ENCODE data around the gene TOM1L2.
"Not testable (repeated sequence)": the region's sequence is repeated elsewhere in the genome, so short reads cannot be mapped to it uniquely, and the experiment has no call there.

TOM1L2 gene

DNA sequence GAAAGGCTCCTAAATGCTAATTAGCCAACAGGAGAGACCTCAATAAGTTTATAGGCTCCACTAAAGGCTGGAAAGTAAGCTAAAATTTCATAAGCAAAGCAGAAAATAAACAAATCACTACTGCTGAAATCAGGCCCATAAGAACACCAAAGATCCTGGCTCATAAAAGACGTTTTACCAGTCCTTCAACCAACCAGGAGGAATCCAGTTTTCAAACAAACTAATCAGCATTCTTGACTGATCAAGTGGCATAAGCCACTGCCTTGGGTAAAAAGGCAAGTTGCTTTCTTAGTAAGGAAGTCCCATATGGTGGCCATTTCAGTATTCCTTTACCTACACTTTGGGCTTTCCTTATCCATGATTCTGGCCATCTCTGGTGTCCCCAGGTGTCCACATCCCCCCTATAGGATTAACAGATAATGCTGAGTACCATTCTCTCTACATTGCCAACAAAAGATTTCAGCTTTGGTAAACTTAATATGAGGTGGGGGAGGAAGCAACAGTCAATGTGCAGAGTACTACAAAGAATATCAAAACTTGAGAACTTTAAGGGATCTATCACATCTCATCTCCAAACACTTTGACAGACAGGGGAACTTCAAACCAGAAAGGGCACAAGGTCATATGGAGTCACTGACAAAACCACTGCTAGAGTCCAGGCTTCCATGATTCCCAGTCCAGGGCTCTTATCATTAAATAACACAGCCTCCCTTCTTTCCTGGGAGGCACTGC is 1.3 kb downstream of the TOM1L2 start:
- no peak for DNase-seq (ENCODE audit: low read depth)

DNA sequence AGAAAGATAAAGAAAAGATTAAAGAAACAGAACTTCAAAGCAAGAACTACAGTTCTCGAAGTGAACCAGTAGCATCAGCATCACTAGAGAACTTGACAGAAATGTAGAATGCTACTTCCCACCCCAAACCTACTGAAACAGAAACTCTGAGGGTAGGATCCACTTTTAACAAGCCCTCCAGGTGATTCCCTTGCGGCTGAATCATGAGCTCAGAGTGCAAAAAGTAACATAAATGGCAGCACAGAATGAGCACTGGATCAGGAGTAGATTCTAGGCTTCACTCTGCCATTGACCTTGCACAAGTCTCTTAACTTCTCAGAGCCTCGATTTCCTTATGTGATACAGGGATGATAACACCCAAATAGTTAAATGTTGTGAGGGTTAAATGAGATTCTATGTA is 5.8 kb downstream of the TOM1L2 start:
- DNase-seq (ENCODE audit: low read depth): no peak

DNA sequence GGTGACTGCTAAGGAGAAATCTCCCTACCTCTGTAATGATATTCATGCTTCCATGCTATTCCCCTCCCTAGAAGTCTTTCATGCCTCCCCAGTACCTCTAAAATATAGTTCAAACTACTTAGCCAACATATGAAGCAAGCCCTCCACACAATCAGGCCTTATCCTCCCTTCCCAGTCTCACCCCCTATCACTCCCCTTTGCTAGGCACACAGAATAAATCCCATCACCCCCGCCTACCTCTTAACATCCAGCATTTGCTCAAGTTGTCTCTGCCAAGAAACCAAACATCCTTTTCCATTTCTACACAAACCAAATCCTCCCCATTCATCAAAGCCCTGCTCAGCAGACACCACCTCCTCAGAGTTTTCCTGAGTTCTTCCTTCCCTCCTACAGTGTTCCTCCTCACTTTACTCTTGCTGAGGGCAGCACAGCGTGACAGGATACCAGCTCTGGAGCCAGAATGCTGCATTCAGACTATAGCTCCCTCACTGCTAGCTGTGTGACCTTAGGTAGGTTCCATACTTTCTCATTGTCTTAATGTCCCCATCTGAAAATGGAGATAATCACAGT is 7.0 kb downstream of the TOM1L2 start:
- DNase-seq (ENCODE audit: low read depth): no peak

DNA sequence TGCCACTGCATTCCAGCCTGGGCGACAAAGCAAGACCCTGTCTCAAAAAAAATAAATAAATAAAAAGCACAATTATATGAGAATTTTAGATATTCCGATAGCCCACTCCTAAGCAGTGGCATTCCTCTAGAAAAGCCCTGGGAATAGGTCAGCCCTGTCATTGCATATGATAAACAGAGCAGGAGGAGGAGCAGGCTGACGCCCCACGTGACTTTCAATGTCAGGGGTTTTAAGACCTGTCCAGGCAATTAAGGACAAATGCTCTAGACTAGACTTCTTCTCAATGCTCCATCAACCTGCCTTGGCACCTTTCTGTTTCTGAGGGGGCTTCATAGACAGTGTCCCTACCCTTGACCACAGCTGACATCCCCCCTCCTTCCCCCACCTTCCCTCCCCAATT is 7.5 kb downstream of the TOM1L2 start:
- no peak for DNase-seq (ENCODE audit: low read depth)

DNA sequence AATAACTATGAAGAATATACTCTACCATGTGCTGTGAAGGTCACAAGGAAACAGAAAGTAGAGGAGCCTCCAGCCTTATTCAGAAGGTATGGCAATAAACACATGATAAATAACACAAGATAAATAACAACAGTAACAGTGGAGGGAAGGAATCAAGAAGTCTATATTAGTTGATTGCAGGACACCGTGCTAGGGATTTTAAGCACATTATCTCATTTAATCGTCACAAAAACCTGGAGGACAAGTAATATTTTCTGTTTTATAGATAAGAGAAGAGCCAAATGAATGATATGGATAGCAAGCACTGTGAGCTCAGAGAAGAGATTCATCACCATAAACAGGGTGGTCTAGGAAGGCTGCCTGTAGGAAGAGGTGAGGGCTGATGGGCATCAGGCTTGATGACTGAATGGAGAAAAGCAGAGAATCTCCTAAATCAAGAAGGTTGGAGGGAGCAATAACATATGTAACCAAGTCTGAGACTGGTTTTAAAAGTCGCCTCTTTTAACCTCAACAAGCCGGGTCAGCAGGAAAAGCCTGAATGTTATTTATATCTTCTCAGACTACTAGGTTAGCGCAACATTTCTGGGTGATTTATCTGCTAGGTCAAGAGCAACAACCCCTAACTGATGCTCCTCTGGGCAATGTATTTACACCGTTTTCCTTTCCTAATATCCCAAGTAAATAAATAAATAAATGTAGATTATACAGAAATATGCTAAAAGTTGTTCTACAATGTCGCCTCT is 8.3 kb downstream of the TOM1L2 start:
- no peak for DNase-seq (ENCODE audit: low read depth)

DNA sequence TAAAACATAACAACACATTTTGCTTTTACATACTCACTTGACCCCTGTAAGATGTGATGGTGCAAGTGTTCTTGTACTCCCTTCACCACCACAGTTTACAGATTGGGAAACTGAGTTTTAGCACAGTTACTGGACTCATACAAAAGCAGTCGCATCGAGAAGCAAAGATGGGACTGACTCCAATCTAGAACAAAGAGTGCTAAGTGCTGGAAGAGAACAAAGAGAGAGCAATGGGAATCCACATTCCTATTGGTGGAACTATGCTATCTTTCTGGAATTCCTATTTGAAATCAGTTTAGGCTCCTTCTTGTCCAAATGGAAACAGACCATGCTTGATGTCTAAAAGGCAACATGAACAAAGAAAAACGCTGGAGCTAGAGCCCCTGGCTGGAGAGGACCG is 9.1 kb downstream of the TOM1L2 start:
- no peak for DNase-seq (ENCODE audit: low read depth)

DNA sequence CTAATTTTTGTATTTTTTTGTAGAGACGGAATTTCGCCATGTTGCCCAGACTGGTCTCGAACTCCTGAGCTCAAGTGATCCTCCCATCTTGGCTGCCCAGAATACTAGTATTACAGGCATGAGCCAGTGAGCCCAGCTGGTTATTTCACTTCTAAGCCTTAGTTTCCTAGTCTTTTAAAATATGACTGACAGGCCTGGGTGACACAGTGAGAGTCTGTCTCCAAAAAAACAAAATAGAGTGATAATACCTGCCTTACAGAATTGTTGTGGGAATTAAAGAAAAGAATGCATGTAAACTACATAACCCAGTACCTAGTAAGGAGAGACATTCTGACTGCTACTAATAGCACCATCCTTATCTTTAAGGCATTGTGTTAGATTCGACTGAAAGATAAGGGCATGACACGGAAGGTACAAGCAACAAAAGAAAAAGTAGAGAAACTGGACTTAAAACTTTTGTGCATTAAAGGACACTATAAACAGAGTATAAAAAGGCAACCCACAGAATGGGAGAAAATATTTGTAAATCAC is 11.6 kb downstream of the TOM1L2 start:
- DNase-seq (ENCODE audit: low read depth): no peak

DNA sequence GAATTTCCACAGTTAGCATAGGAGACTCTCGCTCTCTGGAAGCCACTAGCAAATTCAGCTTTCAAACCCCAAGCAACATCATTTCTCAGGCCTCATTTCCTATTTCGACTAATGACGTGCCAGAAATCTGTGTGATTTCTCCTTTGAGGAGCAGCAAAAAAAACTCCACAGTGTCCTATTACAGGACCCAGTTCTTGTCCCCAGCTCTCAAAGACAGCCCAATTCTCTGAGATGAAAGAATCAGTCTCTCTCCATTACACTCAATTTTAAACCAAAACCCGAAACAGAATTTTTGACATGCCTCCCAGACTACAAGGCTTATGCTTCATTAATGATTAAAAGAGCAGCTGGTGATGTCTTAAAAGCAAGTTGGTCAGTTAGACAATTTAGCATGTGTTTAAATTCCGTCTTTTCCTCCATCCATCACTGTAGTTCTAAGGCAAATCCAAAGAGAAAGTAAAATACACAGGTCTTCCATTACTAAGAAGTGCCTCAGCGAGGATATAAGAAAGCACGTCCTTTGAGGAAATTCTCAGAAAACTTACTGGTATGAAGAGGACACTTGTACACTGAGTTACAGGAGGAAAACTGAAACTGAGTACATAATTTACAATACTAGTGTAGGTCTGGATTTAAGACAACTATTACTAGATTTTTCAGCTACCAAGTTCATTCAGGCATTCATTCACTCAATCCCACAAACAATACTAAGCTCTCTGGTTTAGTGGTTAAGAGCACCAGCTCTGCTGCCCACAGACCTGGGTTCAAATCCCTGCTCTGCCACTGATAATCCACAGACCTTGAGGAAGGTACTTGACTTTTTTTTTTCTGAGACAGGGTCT is 12.5 kb downstream of the TOM1L2 start:
- no peak for DNase-seq (ENCODE audit: low read depth)

DNA sequence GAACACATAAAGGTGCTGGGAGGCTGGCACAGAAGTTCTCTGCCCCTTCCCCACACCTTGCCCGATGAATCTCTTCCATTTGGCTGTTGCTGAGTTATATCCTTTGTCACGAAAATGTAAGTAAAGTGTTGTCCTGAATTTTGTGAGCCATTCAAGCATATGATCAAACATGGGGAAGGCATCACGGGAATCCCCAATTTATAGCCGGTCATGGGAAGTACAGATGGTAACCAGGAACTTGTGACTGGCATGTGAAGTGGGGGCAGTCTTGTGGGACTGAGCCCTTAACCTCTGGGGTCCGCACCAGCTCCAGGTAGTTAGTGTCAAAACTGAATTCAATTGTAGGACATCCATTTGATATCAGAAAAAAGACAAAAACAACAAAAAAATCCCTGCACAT is 13.2 kb downstream of the TOM1L2 start:
- no peak for DNase-seq (ENCODE audit: low read depth)

DNA sequence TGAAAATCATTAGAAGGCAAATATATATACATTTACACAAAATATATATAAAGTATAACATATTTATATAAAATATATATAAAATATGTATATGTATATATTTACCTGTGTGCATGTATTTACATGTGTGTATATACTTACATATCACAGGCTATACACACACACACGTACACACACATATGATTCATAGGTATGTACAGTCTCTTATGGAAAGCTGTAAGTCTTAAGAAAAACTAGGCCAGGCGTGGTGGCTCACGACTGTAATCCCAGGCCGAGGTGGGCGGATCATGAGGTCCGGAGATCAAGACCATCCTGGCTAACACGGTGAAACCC is 14.7 kb downstream of the TOM1L2 start:
- DNase-seq (ENCODE audit: low read depth): no peak

DNA sequence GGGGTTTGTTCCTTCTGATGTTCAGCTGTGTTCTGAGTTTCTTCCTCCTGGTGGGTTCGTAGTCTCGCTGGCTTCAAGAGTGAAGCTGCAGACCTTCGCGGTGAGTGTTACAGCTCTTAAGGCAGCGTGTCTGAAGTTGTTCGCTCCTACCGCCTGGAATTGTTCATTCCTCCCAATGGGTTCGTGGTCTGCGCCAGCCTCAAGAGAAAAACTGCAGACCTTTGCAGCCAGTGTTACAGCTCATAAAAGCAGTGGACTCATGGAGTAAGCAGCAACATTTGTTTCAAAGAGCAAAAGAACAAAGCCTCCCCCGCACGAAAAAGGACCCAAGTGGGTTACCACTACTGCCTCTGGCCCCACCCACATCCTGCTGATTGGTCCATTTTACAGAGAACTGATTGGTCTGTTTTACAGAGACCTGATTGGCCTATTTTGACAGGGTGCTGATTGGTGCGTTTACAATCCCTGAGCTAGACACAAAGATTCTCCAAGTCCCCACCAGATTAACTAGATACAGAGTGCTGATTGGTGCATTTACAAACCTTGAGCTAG is 16.3 kb downstream of the TOM1L2 start:
- not testable (repeated sequence) for DNase-seq (ENCODE audit: low read depth)

DNA sequence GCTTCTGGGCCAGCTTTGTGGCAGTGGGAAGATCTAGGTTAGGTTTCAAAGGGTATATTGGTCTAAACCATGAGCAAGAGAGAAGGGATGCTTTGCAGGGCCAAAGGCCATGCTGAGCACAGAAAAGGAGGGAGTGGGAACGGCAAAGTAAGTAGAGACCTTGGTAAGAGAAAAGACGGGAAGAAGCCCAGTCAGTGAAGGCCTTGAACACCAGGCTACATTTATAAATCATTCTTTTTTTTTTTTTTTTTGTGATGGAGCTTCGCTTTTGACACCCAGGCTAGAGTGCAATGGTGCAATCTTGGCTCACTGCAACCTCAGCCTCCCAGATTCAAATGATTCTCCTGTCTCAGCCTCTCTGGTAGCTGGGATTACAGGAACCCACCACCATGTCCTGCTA is 18.1 kb downstream of the TOM1L2 start:
- DNase-seq (ENCODE audit: low read depth): no peak

DNA sequence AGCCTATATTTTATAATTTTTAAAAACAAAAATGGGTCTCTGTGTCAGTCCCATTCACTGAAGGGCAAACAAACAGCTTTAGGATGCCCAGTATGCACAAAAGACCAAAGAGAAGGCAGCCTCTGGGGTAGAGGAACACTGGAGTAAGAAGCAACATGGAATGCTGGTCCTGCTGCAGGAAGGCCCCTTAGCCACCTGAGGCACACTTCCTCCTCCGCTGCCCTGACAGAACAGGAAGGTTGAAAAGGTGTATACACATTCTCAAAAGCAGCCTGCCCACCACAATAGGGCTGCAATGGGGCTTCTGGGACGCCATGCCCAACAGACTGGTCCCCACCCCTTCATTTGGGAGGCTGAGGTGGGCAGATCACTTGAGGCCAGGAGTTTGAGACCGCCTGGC is 19.5 kb downstream of the TOM1L2 start:
- no peak for DNase-seq (ENCODE audit: low read depth)

DNA sequence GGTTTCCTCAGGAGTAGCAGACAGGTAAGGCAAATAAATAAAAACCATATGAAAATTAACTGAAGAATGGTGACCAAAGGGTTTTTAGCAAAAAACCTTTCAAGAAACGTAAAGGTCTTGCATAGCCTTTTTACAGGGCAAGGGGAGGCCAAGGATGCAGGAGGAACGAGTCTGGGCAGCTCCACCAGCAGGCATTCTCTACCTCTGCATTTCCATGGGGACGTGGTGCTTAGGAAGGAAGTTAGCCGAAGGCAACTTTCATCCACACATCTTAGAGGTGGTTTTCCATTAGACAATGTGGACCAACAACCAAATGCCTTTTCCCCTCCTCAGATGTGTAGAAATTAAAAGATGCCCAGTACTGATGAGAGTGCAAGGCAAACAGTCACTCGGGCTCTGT is 20.7 kb downstream of the TOM1L2 start:
- no peak for DNase-seq (ENCODE audit: low read depth)

DNA sequence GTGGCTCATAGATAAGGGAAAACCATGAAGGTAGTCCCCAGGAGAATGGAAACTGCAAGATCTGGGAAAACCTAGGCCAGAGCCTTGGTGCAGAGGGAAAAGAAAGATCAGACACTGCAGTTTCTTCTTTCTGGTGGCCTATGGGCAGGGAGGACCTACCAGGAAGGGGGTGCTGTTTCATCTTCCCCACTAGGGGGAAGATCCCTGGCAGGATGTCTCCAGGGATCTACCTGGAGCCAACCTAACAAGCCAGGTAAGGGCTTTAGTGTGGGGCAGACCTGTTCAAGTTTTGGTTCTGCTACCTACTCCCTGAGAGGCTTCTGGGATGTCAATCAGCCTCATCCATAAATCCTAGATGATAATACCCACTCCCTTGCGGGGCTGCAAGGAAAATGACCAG is 21.4 kb downstream of the TOM1L2 start:
- DNase-seq (ENCODE audit: low read depth): no peak

DNA sequence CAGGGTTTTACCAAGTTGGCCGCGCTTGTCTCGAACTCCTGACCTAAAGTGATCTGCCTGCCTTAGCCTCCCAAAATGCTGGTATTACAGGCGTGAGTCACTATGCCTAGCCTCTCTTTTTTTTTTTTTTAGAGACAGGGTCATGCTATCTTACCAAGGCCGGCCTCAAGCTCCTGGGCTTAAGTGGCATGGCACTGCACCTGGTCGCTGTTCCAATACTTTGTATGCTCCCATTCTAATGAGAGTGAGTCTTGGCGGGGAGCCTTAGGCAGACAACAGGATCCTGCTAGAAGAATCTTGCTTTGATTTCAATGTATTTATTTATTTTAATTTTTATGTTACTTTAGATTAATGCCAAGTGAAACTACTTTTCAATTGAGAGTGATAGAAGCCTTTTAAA is 21.9 kb downstream of the TOM1L2 start:
- no peak for DNase-seq (ENCODE audit: low read depth)

DNA sequence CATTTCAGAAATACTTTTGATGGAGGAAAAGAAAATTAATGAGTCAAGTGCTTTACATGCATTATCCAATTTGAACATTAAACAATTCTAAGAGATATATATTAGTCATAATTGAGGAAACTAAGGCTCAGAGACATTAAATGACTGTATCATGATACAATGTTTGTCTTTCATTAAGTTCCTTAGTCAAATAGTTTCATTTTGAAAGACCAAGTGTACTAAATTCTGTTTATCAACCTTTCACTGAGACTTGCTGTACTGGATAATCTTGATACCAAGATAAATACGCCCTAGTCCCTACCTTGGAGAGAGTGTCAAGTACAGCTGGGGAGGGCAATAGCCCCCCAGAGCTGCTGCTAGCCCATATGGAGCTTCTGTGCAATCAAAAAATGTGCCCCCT is 24.2 kb downstream of the TOM1L2 start:
- DNase-seq (ENCODE audit: low read depth): no peak

DNA sequence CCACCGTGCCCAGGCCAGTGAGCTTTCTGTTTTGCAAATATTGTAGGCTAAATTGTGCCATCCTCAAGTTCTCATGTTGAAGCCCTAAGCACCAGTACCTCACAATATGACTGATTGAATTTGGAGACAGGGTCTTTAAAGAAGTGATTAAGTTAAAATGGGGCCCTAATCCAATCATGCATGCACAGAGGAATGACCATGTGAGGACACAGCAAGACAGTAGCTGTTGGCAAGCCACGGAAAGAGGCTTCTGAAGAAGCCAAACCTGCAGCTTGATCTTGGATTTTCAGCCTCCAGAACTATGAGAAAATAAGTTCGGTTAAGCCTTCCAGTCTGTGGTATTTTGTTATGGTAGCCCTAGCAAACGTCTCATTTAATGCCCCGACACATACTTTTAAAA is 24.9 kb downstream of the TOM1L2 start:
- DNase-seq (ENCODE audit: low read depth): no peak

DNA sequence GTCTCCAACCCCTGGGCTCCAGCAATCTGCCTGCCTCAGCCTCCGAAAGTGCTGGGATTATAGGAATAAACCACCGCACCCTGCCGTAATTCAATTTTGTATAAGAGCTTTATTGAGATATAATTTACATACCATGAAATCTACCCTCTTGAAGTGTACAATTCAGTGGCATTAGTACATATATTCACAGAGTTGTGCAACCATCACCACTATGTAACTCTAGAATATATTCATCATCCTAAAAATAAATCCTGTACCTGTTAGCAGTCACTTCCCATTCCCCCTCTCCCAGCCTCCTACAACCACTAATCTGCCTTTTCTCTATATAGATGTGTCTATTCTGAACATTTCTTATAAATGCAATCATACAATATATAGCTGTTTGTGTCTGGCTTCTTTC is 26.1 kb downstream of the TOM1L2 start:
- DNase-seq (ENCODE audit: low read depth): no peak

DNA sequence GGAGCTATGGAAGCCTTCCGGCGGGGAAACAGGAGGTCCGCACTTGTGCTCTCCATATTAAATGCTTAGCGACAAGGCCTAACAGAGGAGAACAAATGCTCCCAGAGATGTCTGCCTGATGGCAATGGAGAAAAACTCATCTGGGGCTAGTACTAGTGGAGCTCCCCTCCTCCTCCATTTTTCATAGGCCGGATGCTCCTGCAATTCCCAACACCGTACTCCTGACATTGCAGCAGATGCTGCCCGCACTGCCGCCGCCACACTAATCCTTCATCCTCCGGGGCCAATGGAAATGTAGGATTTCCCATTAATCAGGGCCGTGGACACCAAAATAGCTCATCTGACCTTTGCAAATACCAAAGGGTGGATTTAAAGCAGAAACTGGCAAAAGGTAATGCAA is 27.5 kb downstream of the TOM1L2 start:
- no peak for DNase-seq (ENCODE audit: low read depth)

DNA sequence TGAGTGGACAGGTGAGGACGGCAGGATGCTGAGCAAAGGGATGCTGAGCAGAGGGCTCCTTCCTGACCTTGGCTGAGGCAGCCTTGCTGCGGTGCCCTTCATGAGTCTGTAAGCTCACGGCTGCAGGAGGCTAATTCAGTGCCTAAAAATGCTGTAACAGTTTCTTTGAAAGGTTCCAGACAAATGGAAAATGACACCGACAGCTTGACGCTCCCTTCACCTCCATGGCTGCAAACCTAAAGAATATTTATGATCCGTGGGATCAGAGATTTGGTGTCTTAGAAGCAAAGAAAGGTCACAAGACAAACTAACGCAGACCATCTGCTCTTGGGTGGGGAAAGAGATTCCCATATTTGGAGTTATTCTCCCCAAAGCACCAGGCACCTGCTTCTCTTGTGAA is 28.0 kb downstream of the TOM1L2 start:
- DNase-seq (ENCODE audit: low read depth): no peak

DNA sequence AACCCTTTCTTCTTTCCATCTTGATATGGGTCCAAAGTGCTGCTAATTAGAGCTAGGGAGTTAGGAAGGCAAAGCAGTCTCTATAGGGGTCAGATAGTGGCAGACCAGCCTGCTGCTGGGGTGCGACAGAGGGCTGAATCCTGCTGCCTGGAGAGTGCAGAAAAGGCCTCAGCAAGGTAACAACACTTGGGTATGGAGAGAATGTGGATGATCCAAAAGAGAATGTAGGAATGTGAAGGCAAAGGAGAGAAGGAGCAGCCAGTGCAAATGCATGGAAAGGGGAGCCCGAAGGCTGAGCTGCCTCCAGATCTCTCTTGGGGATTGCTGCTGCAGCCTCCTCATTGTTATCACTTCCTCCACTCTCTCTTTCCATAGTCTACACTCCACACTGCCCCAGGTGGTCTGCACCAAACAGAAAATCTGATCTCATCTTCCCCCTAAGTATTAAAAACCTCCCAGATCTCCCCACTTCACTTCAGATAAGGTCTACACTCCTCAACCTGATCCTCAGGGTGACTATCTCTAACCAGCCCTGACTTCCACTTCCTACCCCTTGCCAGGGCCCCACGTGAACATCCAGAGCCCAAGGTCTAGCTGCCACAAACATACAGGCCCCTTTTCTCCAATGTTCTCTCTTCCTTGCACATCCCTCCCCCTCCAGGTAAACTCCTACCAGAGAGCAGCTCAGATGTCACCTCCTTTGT is 28.8 kb downstream of the TOM1L2 start:
- DNase-seq (ENCODE audit: low read depth): no peak
